OCI-LY1 (cell line): ENCODE results near the gene PKN1.

Source experiments
- H2AFZ ChIP-seq: fragments of 200-600 bp; sonication (generic), shearing (Covaris generic); 2 replicates; pipeline ENCODE4 v1.6.0; 2014; ENCODE audit warnings: antibody characterized with exemption, mild to moderate bottlenecking, low read length
- H3F3A ChIP-seq: fragments of 200-600 bp; sonication (generic), shearing (Covaris generic); 2 replicates; pipeline ENCODE4 v1.6.0; 2014; ENCODE audit warnings: mild to moderate bottlenecking, antibody characterized with exemption, low read length, moderate library complexity; ENCODE audit not compliant: insufficient read depth
- H3K27ac ChIP-seq: fragments of 200-600 bp; sonication (generic); 2 replicates; pipeline ENCODE4 v1.5.1; 2014; ENCODE audit warnings: low read length, mixed run types, mild to moderate bottlenecking, low read depth; ENCODE audit not compliant: poor library complexity, severe bottlenecking
- H3K27me3 ChIP-seq: fragments of 200-600 bp; sonication (generic); 2 replicates; pipeline ENCODE4 v1.6.0; 2014; ENCODE audit warnings: antibody characterized with exemption, mild to moderate bottlenecking, low read length, moderate library complexity; ENCODE audit not compliant: insufficient read depth
- H3K36me3 ChIP-seq: fragments of 200-600 bp; sonication (generic); 2 replicates; pipeline ENCODE4 v1.6.1; 2014; ENCODE audit warnings: mild to moderate bottlenecking, antibody characterized with exemption, low read length, moderate library complexity, mixed read lengths; ENCODE audit not compliant: insufficient read depth
- H3K4me1 ChIP-seq: fragments of 200-600 bp; sonication (generic); 2 replicates; pipeline ENCODE4 v1.5.1; 2014; ENCODE audit warnings: mild to moderate bottlenecking, low read length, moderate library complexity; ENCODE audit not compliant: insufficient read depth, severe bottlenecking
- H3K4me2 ChIP-seq: fragments of 200-600 bp; sonication (generic), shearing (Covaris generic); 2 replicates; pipeline ENCODE4 v1.6.1; 2014; ENCODE audit warnings: low read length
- H3K4me3 ChIP-seq: fragments of 200-600 bp; sonication (generic); 2 replicates; pipeline ENCODE4 v1.5.1; 2014; ENCODE audit warnings: low read length, low read depth, mild to moderate bottlenecking, mixed read lengths; ENCODE audit not compliant: poor library complexity, severe bottlenecking
- H3K79me2 ChIP-seq: fragments of 200-600 bp; shearing (Covaris generic); 2 replicates; pipeline ENCODE4 v1.6.1; 2016; ENCODE audit warnings: mixed run types, low read length, mixed read lengths; ENCODE audit not compliant: insufficient read depth
- H3K9ac ChIP-seq: fragments of 200-600 bp; sonication (generic), shearing (Covaris generic); 2 replicates; pipeline ENCODE4 v1.6.1; 2014; ENCODE audit warnings: mild to moderate bottlenecking, low read length, mixed read lengths
- H3K9me2 ChIP-seq: fragments of 200-600 bp; sonication (generic), shearing (Covaris generic); 2 replicates; pipeline ENCODE4 v1.6.1; 2014; ENCODE audit warnings: low read depth, mild to moderate bottlenecking, low read length, mixed read lengths
- H3K9me3 ChIP-seq: fragments of 200-600 bp; shearing (Covaris generic); 2 replicates; pipeline ENCODE4 v1.6.1; 2014; ENCODE audit warnings: low read length, mixed read lengths
- H4K20me1 ChIP-seq: fragments of 200-600 bp; sonication (generic), shearing (Covaris generic); 2 replicates; pipeline ENCODE4 v1.6.0; 2016; ENCODE audit warnings: mild to moderate bottlenecking, low read length; ENCODE audit not compliant: insufficient read depth
- EZH2 ChIP-seq: fragments of 200-600 bp; sonication (generic), shearing (Covaris generic); IDR thresholded peaks from 2 replicates; pipeline ENCODE4 v1.8.0; 2017; ENCODE audit warnings: borderline replicate concordance, mixed run types, mild to moderate bottlenecking, antibody characterized with exemption, low read length, moderate library complexity, mixed read lengths
- TF ChIP-seq, protein P1 (sequence below): fragments of 200-600 bp; sonication (generic), shearing (Covaris generic); IDR thresholded peaks from 2 replicates; pipeline ENCODE4 v1.5.1; 2017; ENCODE audit warnings: mild to moderate bottlenecking, antibody characterized with exemption, low read length, moderate library complexity, mixed read lengths

The PKN1 gene

DNA sequence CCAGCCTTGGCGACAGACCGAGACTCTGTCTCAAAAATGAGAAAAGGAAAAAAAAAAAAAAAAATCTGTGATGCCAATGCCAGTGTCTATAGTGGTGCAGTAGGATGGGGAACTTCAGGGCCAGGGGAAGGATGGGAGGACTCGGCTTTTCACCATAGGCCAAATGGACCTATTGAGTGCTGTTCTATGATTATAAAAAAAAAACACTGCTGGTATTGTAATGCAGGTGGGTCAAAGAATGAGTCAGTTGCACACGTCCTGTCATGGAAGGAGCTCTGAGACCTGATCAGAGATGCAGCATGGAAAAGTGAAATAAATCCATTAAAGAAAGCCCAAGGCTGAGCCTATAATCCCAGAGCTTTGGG, 78.1 kb downstream of the PKN1 start:
- no peak overlapping the region for H3K27ac ChIP-seq
- H3K27me3 ChIP-seq, result no peaks in the 10 kb centered on the region
- H3K9me2 ChIP-seq, result no peaks in the 10 kb centered on the region
- no peak overlapping the region for H3K9ac ChIP-seq
- H3K4me1 ChIP-seq, result peaks cover 20% of the 10 kb centered on the region
- peaks cover 6% of the 10 kb centered on the region; the same call in 1 of the 2 replicates for H3F3A ChIP-seq
- no peak overlapping the region for H3K4me2 ChIP-seq
- H3K36me3 ChIP-seq, result peaks cover 32% of the 10 kb centered on the region
- no peaks in the 10 kb centered on the region for H4K20me1 ChIP-seq
- no peaks in the 10 kb centered on the region for H3K9me3 ChIP-seq
- TF ChIP-seq, protein P1, sequence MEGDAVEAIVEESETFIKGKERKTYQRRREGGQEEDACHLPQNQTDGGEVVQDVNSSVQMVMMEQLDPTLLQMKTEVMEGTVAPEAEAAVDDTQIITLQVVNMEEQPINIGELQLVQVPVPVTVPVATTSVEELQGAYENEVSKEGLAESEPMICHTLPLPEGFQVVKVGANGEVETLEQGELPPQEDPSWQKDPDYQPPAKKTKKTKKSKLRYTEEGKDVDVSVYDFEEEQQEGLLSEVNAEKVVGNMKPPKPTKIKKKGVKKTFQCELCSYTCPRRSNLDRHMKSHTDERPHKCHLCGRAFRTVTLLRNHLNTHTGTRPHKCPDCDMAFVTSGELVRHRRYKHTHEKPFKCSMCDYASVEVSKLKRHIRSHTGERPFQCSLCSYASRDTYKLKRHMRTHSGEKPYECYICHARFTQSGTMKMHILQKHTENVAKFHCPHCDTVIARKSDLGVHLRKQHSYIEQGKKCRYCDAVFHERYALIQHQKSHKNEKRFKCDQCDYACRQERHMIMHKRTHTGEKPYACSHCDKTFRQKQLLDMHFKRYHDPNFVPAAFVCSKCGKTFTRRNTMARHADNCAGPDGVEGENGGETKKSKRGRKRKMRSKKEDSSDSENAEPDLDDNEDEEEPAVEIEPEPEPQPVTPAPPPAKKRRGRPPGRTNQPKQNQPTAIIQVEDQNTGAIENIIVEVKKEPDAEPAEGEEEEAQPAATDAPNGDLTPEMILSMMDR, result no peak
- no peak for TF ChIP-seq EZH2
- no peak overlapping the region for H2AFZ ChIP-seq
- H3K79me2 ChIP-seq, result 0 out of 2 replicates have a peak, but pooled peaks cover 1% of the 10 kb centered on the region
- H3K4me3 ChIP-seq, result no peak overlapping the region

- TF ChIP-seq EZH2, result no peak
- TF ChIP-seq, protein P1, result no peak
Observed at GRCh38 chr19:14512406-14512961, 79.4 kb downstream of the PKN1 start.

GRCh38 chr19:14514215-14514863, 81.2 kb downstream of the PKN1 start:
- Histone ChIP-seq H3K27ac (no peak overlapping the region), H3K4me1 (peaks cover 29% of the 10 kb centered on the region), H3K36me3 (peaks cover 46% of the 10 kb centered on the region)

More at GRCh38 chr19:14512406-14512961, 79.4 kb downstream of the PKN1 start:
- Histone ChIP-seq H3K27ac (no peak overlapping the region), H3K36me3 (peaks cover 45% of the 10 kb centered on the region), H3F3A (peaks cover 6% of the 10 kb centered on the region; the same call in 1 of the 2 replicates), H3K4me2 (no peak overlapping the region), H3K4me3 (no peak overlapping the region), H4K20me1 (no peaks in the 10 kb centered on the region), H3K79me2 (peaks cover 13% of the 10 kb centered on the region), H3K9me3 (no peaks in the 10 kb centered on the region), H3K9me2 (no peaks in the 10 kb centered on the region), H2AFZ (no peak overlapping the region), H3K9ac (no peak overlapping the region), H3K4me1 (peaks cover 24% of the 10 kb centered on the region), H3K27me3 (no peaks in the 10 kb centered on the region)

More at GRCh38 chr19:14514215-14514863, 81.2 kb downstream of the PKN1 start:
- H3K27me3 ChIP-seq, result no peaks in the 10 kb centered on the region
- no peaks in the 10 kb centered on the region for H3K9me3 ChIP-seq
- peaks cover 16% of the 10 kb centered on the region for H3K79me2 ChIP-seq
- no peaks in the 10 kb centered on the region for H3K9me2 ChIP-seq
- H3K4me2 ChIP-seq, result no peak overlapping the region
- H3K4me3 ChIP-seq, result no peak overlapping the region
- no peak overlapping the region; the same call in 1 of the 2 replicates for H3K9ac ChIP-seq
- TF ChIP-seq, protein P1, result no peak
- no peaks in the 10 kb centered on the region for H4K20me1 ChIP-seq
- peaks cover 6% of the 10 kb centered on the region; the same call in 1 of the 2 replicates for H3F3A ChIP-seq
- no peak overlapping the region for H2AFZ ChIP-seq
